Hepatocyte (in vitro differentiated cells): ENCODE data around the gene IKBKE. TPM values are rescaled to one million over a fixed set of nuclear protein-coding genes. Genes with fewer than 3 reads are reported as not detected.

ENCODE experiments used
- DNase-seq: peaks from one replicate; pipeline ENCODE4 v3.0.0-alpha.2; 2016; ENCODE audit warnings: low spot score
- H2AFZ ChIP-seq: fragments of 200-600 bp; sonication (generic); 2 replicates; pipeline ENCODE4 v1.6.0; 2016; ENCODE audit warnings: antibody characterized with exemption, mild to moderate bottlenecking
- H3K27ac ChIP-seq: fragments of 200-600 bp; sonication (generic); 2 replicates; pipeline ENCODE4 v1.5.1; 2016; ENCODE audit warnings: mild to moderate bottlenecking
- H3K27me3 ChIP-seq: fragments of 200-600 bp; sonication (generic); 2 replicates; pipeline ENCODE4 v1.6.1; 2016
- H3K36me3 ChIP-seq: fragments of 200-600 bp; sonication (generic); replicated peaks from 2 replicates; pipeline ENCODE4 v1.5.1; 2016; ENCODE audit warnings: low read depth; ENCODE audit not compliant: insufficient read depth
- H3K4me1 ChIP-seq: fragments of 200-600 bp; sonication (generic); 2 replicates; pipeline ENCODE4 v1.5.1; 2016; ENCODE audit warnings: mild to moderate bottlenecking, moderate library complexity; ENCODE audit not compliant: insufficient read depth
- H3K4me2 ChIP-seq: fragments of 200-600 bp; sonication (generic); 2 replicates; pipeline ENCODE4 v1.6.0; 2016
- H3K4me3 ChIP-seq: fragments of 200-600 bp; sonication (generic); 2 replicates; pipeline ENCODE4 v1.5.1; 2016; ENCODE audit warnings: mild to moderate bottlenecking
- H3K79me2 ChIP-seq: fragments of 200-600 bp; sonication (generic); 2 replicates; pipeline ENCODE4 v1.6.0; 2017; ENCODE audit warnings: mild to moderate bottlenecking
- H3K9me2 ChIP-seq: fragments of 200-600 bp; sonication (generic); replicated peaks from 2 replicates; pipeline ENCODE4 v1.6.0; 2017; ENCODE audit warnings: mild to moderate bottlenecking; ENCODE audit not compliant: insufficient read depth
- H3K9me3 ChIP-seq: fragments of 200-600 bp; sonication (generic); 2 replicates; pipeline ENCODE4 v1.5.1; 2016; ENCODE audit warnings: low read depth, mild to moderate bottlenecking
- H4K20me1 ChIP-seq: fragments of 200-600 bp; sonication (generic); 2 replicates; pipeline ENCODE4 v1.6.0; 2016; ENCODE audit warnings: mild to moderate bottlenecking; ENCODE audit not compliant: insufficient read depth, poor library complexity, severe bottlenecking
- EZH2 ChIP-seq: fragments of 200-600 bp; sonication (generic); IDR thresholded peaks from 2 replicates; pipeline ENCODE4 v1.6.1; 2016; ENCODE audit warnings: antibody characterized with exemption, mild to moderate bottlenecking, borderline replicate concordance
- EZH2phosphoT487 ChIP-seq: fragments of 200-600 bp; sonication (generic); IDR thresholded peaks from one replicate; pipeline ENCODE4 v1.6.1; 2018; ENCODE audit warnings: antibody characterized with exemption, mild to moderate bottlenecking, low read depth, moderate library complexity; ENCODE audit not compliant: unreplicated experiment, severe bottlenecking
- WGBS: methylation state at CpG from one replicate; pipeline ENCODE4 v1.1.6; 2016; ENCODE audit warnings: low lambda C conversion rate; ENCODE audit errors: missing lambda C conversion rate; 5-methylcytosine and 5-hydroxymethylcytosine counted together
- polyA plus RNA-seq: library from polyadenylated mRNA; unstranded; fragments of >200 nt; fragmentation: Nextera tagmentation; extraction: Ambion mirVana; gene quantifications from 2 replicates; pipeline ENCODE4 v1.2.1, GENCODE V29; 2016
- total RNA-seq: library from RNA; depleted of rRNA; stranded (reverse); fragments of >200 nt; gene quantifications from 2 replicates; pipeline ENCODE4 v1.2.3, GENCODE V29; 2014
- TF ChIP-seq, protein P1 (sequence below): fragments of 200-600 bp; sonication (generic); IDR thresholded peaks from 2 replicates; pipeline ENCODE4 v1.5.1; 2016; ENCODE audit warnings: antibody characterized with exemption, mild to moderate bottlenecking; ENCODE audit not compliant: poor library complexity

The IKBKE gene
- total and polyA plus RNA-seq, 2 experiments from 2014 or later: 5.9 to 6.4 TPM

DNA sequence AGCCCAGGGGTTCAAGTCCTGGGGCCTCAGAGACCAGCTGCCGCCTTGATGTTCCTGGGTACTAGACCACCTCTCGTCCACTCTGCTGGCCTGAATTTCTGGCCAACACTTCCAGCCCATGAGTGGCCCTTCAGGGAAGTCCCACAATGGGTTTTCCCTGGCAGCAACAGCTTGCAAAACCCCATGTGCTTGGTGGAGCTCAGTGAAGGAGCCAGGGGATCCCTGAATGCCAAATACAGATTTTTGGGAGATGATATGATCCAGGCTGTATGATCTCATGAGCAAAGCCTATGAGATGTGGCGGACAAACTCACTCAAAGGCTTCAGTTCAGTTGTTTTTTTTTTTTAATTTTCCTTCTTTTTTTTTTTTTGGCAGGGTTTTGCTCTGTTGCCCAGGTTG lies 27.5 kb downstream of the IKBKE start:
- H3K9me3 ChIP-seq: no peaks in the 10 kb centered on the region
- H3K79me2 ChIP-seq: no peaks in the 10 kb centered on the region
- no peaks in the 10 kb centered on the region for H3K9me2 ChIP-seq
- 93% methylated on average over 3 of the region's 3 CpGs for WGBS
- H3K27ac ChIP-seq: no peak overlapping the region
- DNase-seq: no peak
- no peaks in the 10 kb centered on the region for H3K27me3 ChIP-seq
- no peaks in the 10 kb centered on the region for H4K20me1 ChIP-seq
- H3K4me3 ChIP-seq: no peak overlapping the region
- peaks cover 10% of the 10 kb centered on the region for H3K4me1 ChIP-seq
- H3K36me3 ChIP-seq: no peaks in the 10 kb centered on the region
- H3K4me2 ChIP-seq: no peak overlapping the region
- H2AFZ ChIP-seq: no peak overlapping the region
- TF ChIP-seq EZH2phosphoT487 (no peak), EZH2 (no peak)
- TF ChIP-seq, protein P1, sequence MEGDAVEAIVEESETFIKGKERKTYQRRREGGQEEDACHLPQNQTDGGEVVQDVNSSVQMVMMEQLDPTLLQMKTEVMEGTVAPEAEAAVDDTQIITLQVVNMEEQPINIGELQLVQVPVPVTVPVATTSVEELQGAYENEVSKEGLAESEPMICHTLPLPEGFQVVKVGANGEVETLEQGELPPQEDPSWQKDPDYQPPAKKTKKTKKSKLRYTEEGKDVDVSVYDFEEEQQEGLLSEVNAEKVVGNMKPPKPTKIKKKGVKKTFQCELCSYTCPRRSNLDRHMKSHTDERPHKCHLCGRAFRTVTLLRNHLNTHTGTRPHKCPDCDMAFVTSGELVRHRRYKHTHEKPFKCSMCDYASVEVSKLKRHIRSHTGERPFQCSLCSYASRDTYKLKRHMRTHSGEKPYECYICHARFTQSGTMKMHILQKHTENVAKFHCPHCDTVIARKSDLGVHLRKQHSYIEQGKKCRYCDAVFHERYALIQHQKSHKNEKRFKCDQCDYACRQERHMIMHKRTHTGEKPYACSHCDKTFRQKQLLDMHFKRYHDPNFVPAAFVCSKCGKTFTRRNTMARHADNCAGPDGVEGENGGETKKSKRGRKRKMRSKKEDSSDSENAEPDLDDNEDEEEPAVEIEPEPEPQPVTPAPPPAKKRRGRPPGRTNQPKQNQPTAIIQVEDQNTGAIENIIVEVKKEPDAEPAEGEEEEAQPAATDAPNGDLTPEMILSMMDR: no peak

DNA sequence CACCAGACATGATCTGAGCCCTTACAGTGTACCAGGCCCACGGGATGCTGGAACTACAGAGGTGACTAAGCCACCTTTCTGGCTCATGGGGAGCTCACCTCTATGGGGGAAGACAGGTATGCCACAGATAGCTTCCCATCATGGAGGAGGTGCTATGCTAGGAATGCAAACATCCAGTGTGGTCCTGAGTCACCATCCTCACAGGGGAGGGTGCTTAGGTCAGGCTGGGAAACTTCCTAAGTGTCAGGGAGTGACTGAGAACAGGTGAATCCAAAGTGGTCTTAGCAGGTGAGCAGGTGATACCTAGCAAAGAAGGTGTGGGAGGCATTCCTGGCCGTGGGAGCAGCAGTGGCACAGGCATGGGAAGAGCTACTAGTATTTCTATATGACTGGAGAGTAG lies 28.4 kb downstream of the IKBKE start:
- H3K4me3 ChIP-seq: no peak overlapping the region
- H3K4me1 ChIP-seq: peaks cover 10% of the 10 kb centered on the region
- H4K20me1 ChIP-seq: no peaks in the 10 kb centered on the region
- H2AFZ ChIP-seq: no peak overlapping the region
- H3K79me2 ChIP-seq: no peaks in the 10 kb centered on the region
- TF ChIP-seq EZH2: no peak
- TF ChIP-seq EZH2phosphoT487: no peak
- TF ChIP-seq, protein P1: no peak
- H3K9me3 ChIP-seq: no peaks in the 10 kb centered on the region
- WGBS: 60% methylated on average over 2 of the region's 2 CpGs
- no peaks in the 10 kb centered on the region for H3K36me3 ChIP-seq
- no peak for DNase-seq
- no peaks in the 10 kb centered on the region for H3K9me2 ChIP-seq
- H3K27me3 ChIP-seq: peaks cover 4% of the 10 kb centered on the region
- H3K27ac ChIP-seq: no peak overlapping the region
- no peak overlapping the region for H3K4me2 ChIP-seq

DNA sequence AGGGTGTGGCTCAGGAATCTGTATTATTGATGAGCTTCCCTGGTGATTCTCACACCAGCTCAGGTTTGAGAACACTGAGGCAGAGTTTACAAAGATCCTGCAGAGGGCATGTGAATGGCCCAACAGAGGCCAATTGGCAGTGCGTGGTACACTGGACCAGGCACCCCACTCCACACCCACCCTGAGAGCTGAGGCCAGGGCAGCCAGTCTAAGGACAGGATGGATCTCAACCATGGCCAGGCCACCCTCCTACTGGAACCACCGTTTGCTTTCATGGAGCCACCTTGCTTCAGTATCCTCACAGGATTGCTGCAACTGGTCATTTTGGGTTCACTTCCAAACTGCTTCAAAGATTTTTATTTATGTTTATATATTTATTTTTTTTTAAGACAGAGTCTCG lies 29.8 kb downstream of the IKBKE start:
- H2AFZ ChIP-seq: no peak overlapping the region

More for the DNA sequence above, 29.8 kb downstream of the IKBKE start:
- Histone ChIP-seq H3K4me1 (peaks cover 5% of the 10 kb centered on the region), H3K27me3 (peaks cover 11% of the 10 kb centered on the region), H3K36me3 (no peaks in the 10 kb centered on the region), H3K27ac (no peak overlapping the region), H3K9me3 (no peaks in the 10 kb centered on the region), H3K4me3 (no peak overlapping the region), H3K9me2 (no peaks in the 10 kb centered on the region), H3K79me2 (no peaks in the 10 kb centered on the region), H4K20me1 (no peaks in the 10 kb centered on the region), H3K4me2 (no peak overlapping the region)
- TF ChIP-seq EZH2phosphoT487 (no peak), EZH2 (no peak)
- TF ChIP-seq, protein P1: no peak
- DNase-seq: no peak
- 96% methylated on average over 2 of the region's 3 CpGs for WGBS
